Measurements from ENCODE around the gene ATP11A. TPM values are rescaled to one million over a fixed set of nuclear protein-coding genes. Genes with fewer than 3 reads are reported as not detected.

The ATP11A gene
- total and polyA plus RNA-seq, 9 of the 15 experiments (the other 6 are each of a cell fraction or from before 2014, with no cell fraction given) = 0.38 to 34.2 (median 4.2) TPM

GRCh38 chr13:112831196-112831595, 141.4 kb downstream of the ATP11A start:
- Histone ChIP-seq H3K79me2 (ENCODE audit: control insufficient read depth, insufficient read depth, low read length) (no peaks in the 10 kb centered on the region), H3K4me2 (ENCODE audit: insufficient read depth, low read length) (no peak overlapping the region), H4K20me1 (replicated peaks; ENCODE audit: control insufficient read depth, insufficient read depth, low read length) (no peaks in the 10 kb centered on the region), H3K9me3 (replicated peaks; ENCODE audit: control insufficient read depth, insufficient read depth, low read depth, low read length) (no peaks in the 10 kb centered on the region), H3K36me3 (ENCODE audit: control insufficient read depth, insufficient read depth, low read length) (peaks cover 53% of the 10 kb centered on the region; the same call in 2 of the 3 replicates), H3K4me3 (no peak overlapping the region), H3K27ac (ENCODE audit: extremely low read depth, low read depth, low read length) (no peak overlapping the region), H3K9me1 (ENCODE audit: control insufficient read depth, insufficient read depth, low read length) (no peaks in the 10 kb centered on the region), H3K4me1 (replicated peaks in 1 of 2; ENCODE audit: control insufficient read depth in 2 of 2, insufficient read depth in 2 of 2, low read length in 2 of 2) (no peaks in the 10 kb centered on the region; a peak in 1 of 5 replicates), H3K9ac (ENCODE audit: insufficient read depth in 1 of 2, low read depth in 2 of 2, low read length in 2 of 2) (no peak overlapping the region), H2AFZ (ENCODE audit: low read depth, low read length) (no peak overlapping the region), H3K27me3 (ENCODE audit: control insufficient read depth in 2 of 2, insufficient read depth in 2 of 2, low read length in 2 of 2) (no peaks in the 10 kb centered on the region)
- DNase-seq (ENCODE audit: extremely low read depth in 1 of 4, low spot score in 3 of 4) = no peak
- in situ Hi-C loops (cut with MboI) = no loop called here
- no peak for FAIRE-seq
- no peak for ATAC-seq
- ChIA-PET CTCF (ENCODE audit: low intra/inter-chr PET ratio) (no interaction called here), POLR2A (interaction anchor here (0.5 kb wide), 1 partner anchor 25 kb away, joined by 3 read pairs; no protein-coding TSS in a partner anchor)
- 93% methylated on average over 11 of the region's 21 CpGs for WGBS (ENCODE audit: insufficient coverage, low coverage, missing lambda C conversion rate)
- BruUV-seq (replicated peaks) = no TSS peak
- intact Hi-C loops (cut with micrococcal nuclease) = no loop called here
- TF ChIP-seq, protein P1, sequence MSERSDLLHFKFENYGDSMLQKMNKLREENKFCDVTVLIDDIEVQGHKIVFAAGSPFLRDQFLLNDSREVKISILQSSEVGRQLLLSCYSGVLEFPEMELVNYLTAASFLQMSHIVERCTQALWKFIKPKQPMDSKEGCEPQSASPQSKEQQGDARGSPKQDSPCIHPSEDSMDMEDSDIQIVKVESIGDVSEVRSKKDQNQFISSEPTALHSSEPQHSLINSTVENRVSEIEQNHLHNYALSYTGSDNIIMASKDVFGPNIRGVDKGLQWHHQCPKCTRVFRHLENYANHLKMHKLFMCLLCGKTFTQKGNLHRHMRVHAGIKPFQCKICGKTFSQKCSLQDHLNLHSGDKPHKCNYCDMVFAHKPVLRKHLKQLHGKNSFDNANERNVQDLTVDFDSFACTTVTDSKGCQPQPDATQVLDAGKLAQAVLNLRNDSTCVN (CRISPR knock-in tag; IDR thresholded peaks at IDR 0.05) = no peak
- no peak for TF ChIP-seq GTF3C2 (IDR thresholded peaks at IDR 0.05; ENCODE audit: borderline replicate concordance, extremely low read depth, insufficient read length)
- TF ChIP-seq HOXB6 (CRISPR knock-in tag; IDR thresholded peaks at IDR 0.05; ENCODE audit: borderline replicate concordance) = no peak
- TF ChIP-seq TOE1 (IDR thresholded peaks at IDR 0.05; ENCODE audit: borderline replicate concordance) = no peak
- no peak for TF ChIP-seq TOE1 (CRISPR knock-in tag; IDR thresholded peaks at IDR 0.05; ENCODE audit: borderline replicate concordance, low read depth)
- no peak for TF ChIP-seq GTF2F1 (IDR thresholded peaks at IDR 0.05; ENCODE audit: low read depth, low read length)
- TF ChIP-seq ZNF140 (CRISPR knock-in tag; IDR thresholded peaks at IDR 0.05) = no peak
- no peak for TF ChIP-seq MEF2D (tag; conservative IDR thresholded peaks at IDR 0.05; ENCODE audit: low read depth)
- TF ChIP-seq ATF1 (CRISPR knock-in tag; IDR thresholded peaks at IDR 0.05) = no peak
- no peak for TF ChIP-seq ATF1 (tag; IDR thresholded peaks at IDR 0.05)
- no peak for TF ChIP-seq SMARCA4 (IDR thresholded peaks at IDR 0.05)
- TF ChIP-seq PHB2 (IDR thresholded peaks at IDR 0.05; ENCODE audit: low read depth) = no peak
- TF ChIP-seq, protein P2, sequence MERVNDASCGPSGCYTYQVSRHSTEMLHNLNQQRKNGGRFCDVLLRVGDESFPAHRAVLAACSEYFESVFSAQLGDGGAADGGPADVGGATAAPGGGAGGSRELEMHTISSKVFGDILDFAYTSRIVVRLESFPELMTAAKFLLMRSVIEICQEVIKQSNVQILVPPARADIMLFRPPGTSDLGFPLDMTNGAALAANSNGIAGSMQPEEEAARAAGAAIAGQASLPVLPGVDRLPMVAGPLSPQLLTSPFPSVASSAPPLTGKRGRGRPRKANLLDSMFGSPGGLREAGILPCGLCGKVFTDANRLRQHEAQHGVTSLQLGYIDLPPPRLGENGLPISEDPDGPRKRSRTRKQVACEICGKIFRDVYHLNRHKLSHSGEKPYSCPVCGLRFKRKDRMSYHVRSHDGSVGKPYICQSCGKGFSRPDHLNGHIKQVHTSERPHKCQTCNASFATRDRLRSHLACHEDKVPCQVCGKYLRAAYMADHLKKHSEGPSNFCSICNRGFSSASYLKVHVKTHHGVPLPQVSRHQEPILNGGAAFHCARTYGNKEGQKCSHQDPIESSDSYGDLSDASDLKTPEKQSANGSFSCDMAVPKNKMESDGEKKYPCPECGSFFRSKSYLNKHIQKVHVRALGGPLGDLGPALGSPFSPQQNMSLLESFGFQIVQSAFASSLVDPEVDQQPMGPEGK (CRISPR knock-in tag; IDR thresholded peaks at IDR 0.05; ENCODE audit: borderline replicate concordance) = no peak
- TF ChIP-seq SP1 (CRISPR knock-in tag; IDR thresholded peaks at IDR 0.05) = no peak
- TF ChIP-seq ZNF133 (CRISPR knock-in tag; IDR thresholded peaks at IDR 0.05) = no peak
- TF ChIP-seq DNMT1 (IDR thresholded peaks at IDR 0.05) = no peak
- no peak for TF ChIP-seq PML (IDR thresholded peaks at IDR 0.05; ENCODE audit: low read length)
- no peak for TF ChIP-seq SIRT6 (IDR thresholded peaks at IDR 0.05; ENCODE audit: low read depth, low read length)
- no peak for TF ChIP-seq RUNX1 (IDR thresholded peaks at IDR 0.05; ENCODE audit: low read depth)
- TF ChIP-seq U2AF2 (optimal IDR thresholded peaks at IDR 0.05; ENCODE audit: low read depth, low read length) = no peak
